Measurements from ENCODE around the gene ZBP1.

Gene ZBP1

GRCh38 chr20:57600320-57601210 is 19.7 kb downstream of the ZBP1 start:
- Histone ChIP-seq H3K4me3 (ENCODE audit: low read depth in 1 of 5, low read length in 5 of 5) (no peak overlapping the region), H3K9ac (ENCODE audit: low read length in 5 of 5) (no peak overlapping the region), H3K27ac (ENCODE audit: low read depth, low read length) (no peak overlapping the region), H3K4me1 (ENCODE audit: control insufficient read depth in 5 of 5, insufficient read depth in 5 of 5, low read length in 5 of 5) (peaks cover 0 to 8% (median 6%) of the 10 kb centered on the region in 5 donors), H3K27me3 (ENCODE audit: control insufficient read depth in 5 of 5, insufficient read depth in 4 of 5, low read length in 5 of 5) (peaks cover 0 to 4% (median 0%) of the 10 kb centered on the region in 5 donors), H3K36me3 (ENCODE audit: control insufficient read depth in 5 of 5, insufficient read depth in 5 of 5, low read length in 5 of 5) (no peaks in the 10 kb centered on the region), H3K9me3 (ENCODE audit: control insufficient read depth in 5 of 5, low read length in 5 of 5) (no peaks in the 10 kb centered on the region)

DNA sequence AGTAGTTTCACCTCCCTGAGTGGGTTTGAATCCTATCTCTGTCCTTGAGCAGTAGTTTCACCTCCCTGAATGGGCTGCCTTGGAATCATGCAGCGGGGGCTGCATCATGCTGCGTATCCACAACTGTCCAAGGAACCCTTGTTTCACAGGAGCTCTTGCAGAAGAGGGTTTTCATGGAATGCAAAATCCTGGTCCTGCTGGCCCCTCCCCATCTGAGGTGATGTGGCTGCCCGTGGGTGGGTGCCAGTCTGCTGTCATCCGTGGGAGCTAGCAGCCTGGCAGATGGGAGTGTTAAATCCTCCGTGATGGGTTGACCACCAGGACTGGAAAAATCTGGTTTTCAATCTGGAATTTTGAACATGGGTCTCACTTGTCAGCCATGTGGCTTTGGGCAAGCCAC is 21.7 kb downstream of the ZBP1 start:
- Histone ChIP-seq H3K36me3 (ENCODE audit: control insufficient read depth in 5 of 5, insufficient read depth in 5 of 5, low read length in 5 of 5) (no peaks in the 10 kb centered on the region), H3K27me3 (ENCODE audit: control insufficient read depth in 5 of 5, insufficient read depth in 4 of 5, low read length in 5 of 5) (peaks cover 0 to 4% (median 0%) of the 10 kb centered on the region in 5 donors), H3K4me1 (ENCODE audit: control insufficient read depth in 5 of 5, insufficient read depth in 5 of 5, low read length in 5 of 5) (peaks cover 0 to 17% (median 14%) of the 10 kb centered on the region in 5 donors)

DNA sequence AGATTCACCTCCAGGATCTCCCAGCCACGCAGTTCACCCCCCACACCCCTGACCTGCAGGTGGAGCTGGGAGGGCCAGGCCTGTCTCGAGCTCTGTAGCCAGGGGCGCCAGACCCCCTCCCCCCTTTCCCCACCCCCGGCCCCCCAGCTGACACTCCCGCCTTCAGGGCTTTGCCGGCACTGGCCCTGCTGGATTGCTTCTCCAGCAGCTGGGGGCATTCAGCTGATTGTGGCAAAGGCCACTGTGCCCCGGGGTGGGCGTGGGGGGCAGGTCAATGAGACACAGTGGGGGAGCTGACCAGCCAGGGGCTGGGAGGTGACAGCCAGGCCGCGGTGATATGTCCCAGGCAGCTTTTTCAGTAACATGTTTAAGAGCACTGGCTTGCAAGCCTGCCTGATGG is 22.2 kb downstream of the ZBP1 start:
- Histone ChIP-seq H3K4me1 (ENCODE audit: control insufficient read depth in 5 of 5, insufficient read depth in 5 of 5, low read length in 5 of 5) (peaks cover 0 to 20% (median 17%) of the 10 kb centered on the region in 5 donors), H3K27ac (ENCODE audit: low read depth, low read length) (no peak overlapping the region), H3K27me3 (ENCODE audit: control insufficient read depth in 5 of 5, insufficient read depth in 4 of 5, low read length in 5 of 5) (peaks cover 0 to 4% (median 0%) of the 10 kb centered on the region in 5 donors), H3K9me3 (ENCODE audit: control insufficient read depth in 5 of 5, low read length in 5 of 5) (no peaks in the 10 kb centered on the region), H3K36me3 (ENCODE audit: control insufficient read depth in 5 of 5, insufficient read depth in 5 of 5, low read length in 5 of 5) (no peaks in the 10 kb centered on the region), H3K4me3 (ENCODE audit: low read depth in 1 of 5, low read length in 5 of 5) (no peak overlapping the region), H3K9ac (ENCODE audit: low read length in 5 of 5) (no peak overlapping the region)

More for the DNA sequence above, 21.7 kb downstream of the ZBP1 start:
- Histone ChIP-seq H3K9me3 (ENCODE audit: control insufficient read depth in 5 of 5, low read length in 5 of 5) (no peaks in the 10 kb centered on the region), H3K9ac (ENCODE audit: low read length in 5 of 5) (no peak overlapping the region), H3K4me3 (ENCODE audit: low read depth in 1 of 5, low read length in 5 of 5) (no peak overlapping the region), H3K27ac (ENCODE audit: low read depth, low read length) (no peak overlapping the region)

DNA sequence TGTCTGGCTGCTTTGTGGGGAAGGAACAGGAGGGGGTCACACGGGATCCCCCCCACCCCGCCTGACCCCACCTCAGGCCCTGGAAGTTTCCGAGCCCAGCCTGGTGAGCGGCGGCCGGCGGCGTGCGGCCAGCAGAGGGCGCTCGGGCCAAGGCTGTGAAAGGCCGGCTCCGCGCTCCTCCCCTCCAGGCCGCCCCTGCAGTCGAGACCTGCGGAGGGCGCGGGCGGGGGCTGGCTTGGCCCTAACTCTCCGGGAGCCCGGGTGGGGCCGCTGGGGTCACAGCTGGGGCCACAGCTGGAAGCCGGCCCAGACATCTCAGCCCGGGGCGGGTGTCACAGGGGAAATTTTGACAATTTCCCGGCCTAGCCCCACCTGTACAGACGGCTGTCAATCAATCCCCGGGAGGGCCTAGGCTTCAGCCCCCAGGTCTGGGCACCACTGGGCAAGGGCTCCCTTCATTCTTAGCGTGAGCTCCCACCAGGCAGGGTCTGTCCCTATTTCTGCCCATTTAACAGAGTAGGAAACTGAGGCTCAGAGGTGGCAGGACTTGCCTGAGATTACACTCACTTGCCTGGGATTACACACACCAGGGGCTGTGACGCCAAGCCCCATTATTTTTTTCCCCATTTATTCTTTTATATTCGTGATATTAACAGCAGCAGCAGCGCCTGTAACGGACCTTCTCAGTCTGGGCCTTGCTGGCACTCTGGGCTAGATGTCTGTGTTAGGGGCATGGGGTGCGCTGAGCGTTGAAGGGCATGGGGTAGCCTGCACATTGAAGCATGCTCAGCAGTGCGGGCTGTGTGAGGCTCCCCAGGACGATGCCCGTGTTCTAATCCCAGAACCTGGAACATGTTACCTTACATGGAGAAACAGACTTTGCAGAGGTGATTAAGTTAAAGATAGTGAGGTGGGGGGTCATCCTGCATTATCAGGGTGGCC is 23.0 kb downstream of the ZBP1 start:
- Histone ChIP-seq H3K9ac (ENCODE audit: low read length in 5 of 5) (no peak overlapping the region), H3K36me3 (ENCODE audit: control insufficient read depth in 5 of 5, insufficient read depth in 5 of 5, low read length in 5 of 5) (no peaks in the 10 kb centered on the region), H3K9me3 (ENCODE audit: control insufficient read depth in 5 of 5, low read length in 5 of 5) (no peaks in the 10 kb centered on the region), H3K4me3 (ENCODE audit: low read depth in 1 of 5, low read length in 5 of 5) (no peak overlapping the region), H3K27me3 (ENCODE audit: control insufficient read depth in 5 of 5, insufficient read depth in 4 of 5, low read length in 5 of 5) (peaks cover 0 to 4% (median 0%) of the 10 kb centered on the region in 5 donors), H3K27ac (ENCODE audit: low read depth, low read length) (no peak overlapping the region), H3K4me1 (ENCODE audit: control insufficient read depth in 5 of 5, insufficient read depth in 5 of 5, low read length in 5 of 5) (peaks cover 0 to 21% (median 17%) of the 10 kb centered on the region in 5 donors)

DNA sequence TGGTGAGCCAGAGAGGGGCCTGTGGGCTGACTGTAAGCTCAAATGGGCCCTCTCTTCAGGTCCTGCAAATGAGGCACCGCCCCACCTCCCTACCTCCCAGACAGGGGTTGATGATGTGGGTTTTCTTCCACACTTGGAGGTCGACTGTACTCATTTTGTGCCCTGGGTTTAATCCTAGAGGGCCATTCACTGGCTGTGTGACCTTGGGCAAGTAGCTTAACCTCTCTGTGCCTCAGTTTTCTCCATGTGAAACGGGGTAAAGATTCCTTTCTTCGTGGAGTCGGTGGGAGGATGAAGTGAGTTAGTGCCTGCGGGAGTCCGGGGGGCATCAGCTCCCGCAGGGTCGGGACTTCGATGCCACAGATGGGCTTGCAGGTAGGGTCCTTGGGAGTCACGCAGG is 23.9 kb downstream of the ZBP1 start:
- Histone ChIP-seq H3K4me3 (ENCODE audit: low read depth in 1 of 5, low read length in 5 of 5) (no peak overlapping the region), H3K9ac (ENCODE audit: low read length in 5 of 5) (no peak overlapping the region), H3K36me3 (ENCODE audit: control insufficient read depth in 5 of 5, insufficient read depth in 5 of 5, low read length in 5 of 5) (no peaks in the 10 kb centered on the region)

GRCh38 chr20:57595041-57596030 is 24.9 kb downstream of the ZBP1 start:
- H3K4me3 ChIP-seq (ENCODE audit: low read depth in 1 of 5, low read length in 5 of 5): no peak overlapping the region
- H3K4me1 ChIP-seq (ENCODE audit: control insufficient read depth in 5 of 5, insufficient read depth in 5 of 5, low read length in 5 of 5): peaks cover 0 to 24% (median 18%) of the 10 kb centered on the region in 5 donors
- H3K36me3 ChIP-seq (ENCODE audit: control insufficient read depth in 5 of 5, insufficient read depth in 5 of 5, low read length in 5 of 5): no peaks in the 10 kb centered on the region
- H3K9ac ChIP-seq (ENCODE audit: low read length in 5 of 5): no peak overlapping the region
- H3K27ac ChIP-seq (ENCODE audit: low read depth, low read length): no peak overlapping the region
- no peaks in the 10 kb centered on the region for H3K27me3 ChIP-seq (ENCODE audit: control insufficient read depth in 5 of 5, insufficient read depth in 4 of 5, low read length in 5 of 5)
- H3K9me3 ChIP-seq (ENCODE audit: control insufficient read depth in 5 of 5, low read length in 5 of 5): no peaks in the 10 kb centered on the region

More for the DNA sequence above, 23.9 kb downstream of the ZBP1 start:
- Histone ChIP-seq H3K9me3 (ENCODE audit: control insufficient read depth in 5 of 5, low read length in 5 of 5) (no peaks in the 10 kb centered on the region), H3K4me1 (ENCODE audit: control insufficient read depth in 5 of 5, insufficient read depth in 5 of 5, low read length in 5 of 5) (peaks cover 0 to 21% (median 17%) of the 10 kb centered on the region in 5 donors), H3K27ac (ENCODE audit: low read depth, low read length) (no peak overlapping the region), H3K27me3 (ENCODE audit: control insufficient read depth in 5 of 5, insufficient read depth in 4 of 5, low read length in 5 of 5) (peaks cover 0 to 4% (median 0%) of the 10 kb centered on the region in 5 donors)

- H3K36me3 ChIP-seq (ENCODE audit: control insufficient read depth in 5 of 5, insufficient read depth in 5 of 5, low read length in 5 of 5): no peaks in the 10 kb centered on the region
- no peaks in the 10 kb centered on the region for H3K9me3 ChIP-seq (ENCODE audit: control insufficient read depth in 5 of 5, low read length in 5 of 5)
- no peak overlapping the region for H3K9ac ChIP-seq (ENCODE audit: low read length in 5 of 5)
- H3K4me1 ChIP-seq (ENCODE audit: control insufficient read depth in 5 of 5, insufficient read depth in 5 of 5, low read length in 5 of 5): peaks cover 0 to 34% (median 28%) of the 10 kb centered on the region in 5 donors
- no peak overlapping the region for H3K4me3 ChIP-seq (ENCODE audit: low read depth in 1 of 5, low read length in 5 of 5)
- no peak overlapping the region for H3K27ac ChIP-seq (ENCODE audit: low read depth, low read length)
- no peaks in the 10 kb centered on the region for H3K27me3 ChIP-seq (ENCODE audit: control insufficient read depth in 5 of 5, insufficient read depth in 4 of 5, low read length in 5 of 5)
These were observed 25.9 kb downstream of the ZBP1 start for GRCh38 chr20:57594092-57594951.

GRCh38 chr20:57593134-57593886 is 26.9 kb downstream of the ZBP1 start:
- peaks cover 0 to 2% (median 0%) of the 10 kb centered on the region in 5 donors for H3K27me3 ChIP-seq (ENCODE audit: control insufficient read depth in 5 of 5, insufficient read depth in 4 of 5, low read length in 5 of 5)
- H3K9ac ChIP-seq (ENCODE audit: low read length in 5 of 5): no peak overlapping the region
- no peaks in the 10 kb centered on the region for H3K36me3 ChIP-seq (ENCODE audit: control insufficient read depth in 5 of 5, insufficient read depth in 5 of 5, low read length in 5 of 5)
- no peak overlapping the region for H3K4me3 ChIP-seq (ENCODE audit: low read depth in 1 of 5, low read length in 5 of 5)
- no peak overlapping the region for H3K27ac ChIP-seq (ENCODE audit: low read depth, low read length)
- peaks cover 0 to 38% (median 33%) of the 10 kb centered on the region in 5 donors for H3K4me1 ChIP-seq (ENCODE audit: control insufficient read depth in 5 of 5, insufficient read depth in 5 of 5, low read length in 5 of 5)
- H3K9me3 ChIP-seq (ENCODE audit: control insufficient read depth in 5 of 5, low read length in 5 of 5): no peaks in the 10 kb centered on the region

All from subcutaneous abdominal adipose tissue (tissue), 5 donors.